Measurements from ENCODE around the gene TRIM44.

GRCh38 chr11:35761899-35762298, 99.3 kb downstream of the TRIM44 start:
- no peak for TF ChIP-seq CTCF (IDR thresholded peaks at IDR 0.05; ENCODE audit: low read depth, low read length, missing input control)
- TF ChIP-seq MAX (IDR thresholded peaks at IDR 0.05) = no peak
- TF ChIP-seq, protein P1, sequence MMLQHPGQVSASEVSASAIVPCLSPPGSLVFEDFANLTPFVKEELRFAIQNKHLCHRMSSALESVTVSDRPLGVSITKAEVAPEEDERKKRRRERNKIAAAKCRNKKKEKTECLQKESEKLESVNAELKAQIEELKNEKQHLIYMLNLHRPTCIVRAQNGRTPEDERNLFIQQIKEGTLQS (IDR thresholded peaks at IDR 0.05) = no peak
- TF ChIP-seq HNF4G (IDR thresholded peaks at IDR 0.05) = no peak
